GM23248 (cell line): ENCODE data around the gene KLK3. TPM values are rescaled to one million over a fixed set of nuclear protein-coding genes. Genes with fewer than 3 reads are reported as not detected.

Experiments used
- DNase-seq: peaks from one replicate; pipeline ENCODE4 v3.0.0-alpha.2; 2015
- H2AFZ ChIP-seq: fragments of 200-600 bp; sonication (generic); 2 replicates; pipeline ENCODE4 v1.6.1; 2016; ENCODE audit warnings: antibody characterized with exemption
- H3F3A ChIP-seq: fragments of 200-600 bp; sonication (generic); 2 replicates; pipeline ENCODE4 v1.6.1; 2016; ENCODE audit warnings: mild to moderate bottlenecking, antibody characterized with exemption, mixed run types; ENCODE audit not compliant: insufficient read depth
- H3K27ac ChIP-seq: fragments of 200-600 bp; sonication (generic); 2 replicates; pipeline ENCODE4 v1.5.1; 2016; ENCODE audit warnings: mild to moderate bottlenecking
- H3K27me3 ChIP-seq: fragments of 200-600 bp; sonication (generic); replicated peaks from 2 replicates; pipeline ENCODE4 v1.6.1; 2016; ENCODE audit warnings: mild to moderate bottlenecking; ENCODE audit not compliant: insufficient read depth
- H3K36me3 ChIP-seq: fragments of 200-600 bp; sonication (generic); 2 replicates; pipeline ENCODE4 v1.6.1; 2016; ENCODE audit warnings: low read depth, mild to moderate bottlenecking
- H3K4me1 ChIP-seq: fragments of 200-600 bp; sonication (generic); 2 replicates; pipeline ENCODE4 v1.6.1; 2016; ENCODE audit warnings: mild to moderate bottlenecking; ENCODE audit not compliant: insufficient read depth
- H3K4me2 ChIP-seq: fragments of 200-600 bp; sonication (generic); one replicate; pipeline ENCODE4 v1.6.1; 2016; ENCODE audit warnings: mild to moderate bottlenecking; ENCODE audit not compliant: unreplicated experiment
- H3K4me3 ChIP-seq: fragments of 200-600 bp; sonication (generic); 2 replicates; pipeline ENCODE4 v1.5.1; 2016; ENCODE audit warnings: mild to moderate bottlenecking
- H3K79me2 ChIP-seq: fragments of 200-600 bp; sonication (generic); 2 replicates; pipeline ENCODE4 v1.6.1; 2016; ENCODE audit warnings: mild to moderate bottlenecking; ENCODE audit not compliant: insufficient read depth
- H3K9ac ChIP-seq: fragments of 200-600 bp; sonication (generic); 2 replicates; pipeline ENCODE4 v1.6.1; 2016; ENCODE audit warnings: mild to moderate bottlenecking
- H3K9me2 ChIP-seq: fragments of 200-600 bp; sonication (generic); 2 replicates; pipeline ENCODE4 v1.6.1; 2016; ENCODE audit warnings: mixed run types, mild to moderate bottlenecking, moderate library complexity; ENCODE audit not compliant: insufficient read depth
- H3K9me3 ChIP-seq: fragments of 200-600 bp; sonication (generic); one replicate; pipeline ENCODE4 v1.6.1; 2017; ENCODE audit warnings: low read depth
- H4K20me1 ChIP-seq: fragments of 200-600 bp; sonication (generic); 2 replicates; pipeline ENCODE4 v1.6.0; 2016; ENCODE audit not compliant: insufficient read depth
- EZH2 ChIP-seq: fragments of 200-600 bp; sonication (generic); IDR thresholded peaks from 2 replicates; pipeline ENCODE4 v1.6.1; 2018; ENCODE audit warnings: antibody characterized with exemption, mild to moderate bottlenecking; ENCODE audit not compliant: insufficient read depth, poor library complexity, severe bottlenecking
- EZH2phosphoT487 ChIP-seq: fragments of 200-600 bp; sonication (generic); IDR thresholded peaks from 2 replicates; pipeline ENCODE4 v1.6.1; 2018; ENCODE audit warnings: antibody characterized with exemption, moderate library complexity, mild to moderate bottlenecking, low read depth; ENCODE audit not compliant: insufficient read depth
- WGBS, 2 experiments: methylation state at CpG; one replicate each; pipeline ENCODE4 v1.1.6; 2015 to 2017; ENCODE audit warnings: low lambda C conversion rate in 2 of 2, low coverage in 1 of 2; ENCODE audit errors: missing lambda C conversion rate in 2 of 2; 5-methylcytosine and 5-hydroxymethylcytosine counted together
- in situ Hi-C: fragments of 300-500 bp; cut with MboI; formaldehyde crosslinking; loops from 2 replicates; pipeline ENCODE4 v1.15.0; 2020
- polyA plus RNA-seq: library from polyadenylated mRNA; unstranded; fragments of >200 nt; fragmentation: Nextera tagmentation; extraction: Ambion mirVana; gene quantifications from 2 replicates; pipeline ENCODE4 v1.2.1, GENCODE V29; 2016
- total RNA-seq: library from RNA; depleted of rRNA; stranded (reverse); fragments of >200 nt; shearing (Covaris generic); gene quantifications from 2 replicates; pipeline ENCODE4 v1.2.3, GENCODE V29; 2014

The KLK3 gene
- total and polyA plus RNA-seq, 2 experiments from 2014 or later: not detected

DNA sequence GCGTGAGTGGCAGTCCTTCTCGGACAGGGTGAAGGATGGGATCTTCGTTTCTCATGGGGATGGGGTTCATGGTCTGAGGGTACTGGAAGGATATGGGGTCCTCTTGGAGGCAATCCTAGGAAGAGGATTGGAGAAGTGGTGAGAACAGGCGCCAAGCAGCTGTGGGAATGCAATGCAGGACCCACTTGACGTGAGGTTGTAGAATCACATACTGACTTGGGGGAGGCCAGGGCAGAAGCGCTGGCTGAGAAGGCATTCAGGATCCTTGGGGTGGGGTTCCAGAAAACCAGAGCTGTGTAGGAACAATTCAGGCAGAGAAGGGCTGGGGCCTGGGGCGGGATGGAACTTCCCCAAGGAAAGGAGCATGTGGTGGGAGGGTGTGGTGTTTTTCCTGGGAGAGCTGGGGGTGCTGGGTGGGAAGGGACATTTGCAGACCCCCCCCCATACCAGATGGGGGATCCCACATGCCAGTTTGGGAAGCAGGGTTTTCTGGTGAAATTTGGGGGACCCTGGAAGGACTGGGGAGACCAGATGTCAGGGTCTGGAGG is 32.0 kb upstream of the KLK3 start:
- no peak overlapping the region for H3K4me3 ChIP-seq
- H3K9me3 ChIP-seq: no peaks in the 10 kb centered on the region
- TF ChIP-seq EZH2: no peak
- TF ChIP-seq EZH2phosphoT487: no peak
- in situ Hi-C loops: no loop called here
- no peak overlapping the region for H3K9ac ChIP-seq
- no peak for DNase-seq
- no peaks in the 10 kb centered on the region for H4K20me1 ChIP-seq
- H3K4me2 ChIP-seq: no peak overlapping the region
- no peaks in the 10 kb centered on the region for H3K36me3 ChIP-seq
- H3K9me2 ChIP-seq: no peaks in the 10 kb centered on the region
- no peaks in the 10 kb centered on the region for H3K79me2 ChIP-seq
- H3K27me3 ChIP-seq: peaks cover 41% of the 10 kb centered on the region
- 39 to 43% methylated on average over 7 of the region's 7 CpGs for WGBS, 2 experiments
- H3F3A ChIP-seq: no peaks in the 10 kb centered on the region
- H3K27ac ChIP-seq: no peak overlapping the region
- no peak overlapping the region for H2AFZ ChIP-seq
- no peaks in the 10 kb centered on the region for H3K4me1 ChIP-seq

GRCh38 chr19:50823389-50824042 is 31.2 kb upstream of the KLK3 start, which contains the start of gene KLK1:
Gene KLK1 (minus strand): TSS chr19:50823787. CDS start chr19:50823748, 39 bp downstream.
- Histone ChIP-seq H3K27me3 (peaks cover 37% of the 10 kb centered on the region), H3K4me1 (no peaks in the 10 kb centered on the region), H4K20me1 (no peaks in the 10 kb centered on the region), H3K9ac (no peak within 1 kb of the TSS), H3K9me3 (no peaks in the 10 kb centered on the region), H3K4me2 (no peak within 1 kb of the TSS), H3F3A (no peaks in the 10 kb centered on the region), H3K36me3 (no peaks in the 10 kb centered on the region), H2AFZ (no peak within 1 kb of the TSS), H3K79me2 (no peaks in the 10 kb centered on the region), H3K4me3 (no peak within 1 kb of the TSS), H3K9me2 (no peaks in the 10 kb centered on the region), H3K27ac (no peak within 1 kb of the TSS)
- in situ Hi-C loops: no loop called here
- no peak for DNase-seq
- TF ChIP-seq EZH2phosphoT487 (no peak), EZH2 (no peak)
- 27 to 31% methylated on average over 10 to 14 of the region's 14 CpGs for WGBS, 2 experiments

DNA sequence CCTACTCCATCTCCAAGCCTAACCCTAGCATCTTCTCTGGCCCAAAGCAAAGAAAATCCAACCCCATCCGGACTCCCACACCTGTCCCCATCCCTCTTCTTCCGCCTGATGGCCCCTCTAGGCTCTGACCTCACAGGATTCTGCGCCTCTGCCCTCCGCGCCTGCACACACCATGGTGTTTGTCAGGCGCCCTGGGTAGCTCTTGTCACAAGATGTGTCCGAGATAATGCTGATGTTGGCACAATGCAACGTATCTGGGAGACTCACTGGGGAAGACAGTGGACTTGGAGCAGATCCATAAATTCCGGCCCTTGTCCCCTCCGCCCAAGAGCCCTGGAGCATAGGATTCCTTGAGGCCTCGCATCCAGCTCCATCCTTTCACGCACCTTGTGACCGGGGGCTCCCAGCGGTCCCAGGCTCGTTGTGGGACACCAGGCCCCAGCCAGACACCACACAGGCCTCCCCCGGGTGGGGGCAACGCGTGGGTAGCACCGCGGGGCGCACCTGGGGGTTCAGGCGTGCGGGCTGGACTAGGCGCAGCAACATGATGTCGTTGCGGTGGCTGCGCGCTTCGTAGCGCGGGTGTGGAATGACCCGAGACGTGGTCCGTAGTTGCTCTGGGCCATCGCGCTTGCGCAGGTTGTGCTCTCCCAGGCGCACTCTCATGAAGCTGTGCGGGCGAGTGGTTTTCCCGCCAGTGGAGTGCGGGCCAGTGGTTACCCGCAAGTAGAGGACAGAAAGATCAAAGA is 28.0 kb upstream of the KLK3 start:
- TF ChIP-seq EZH2 (no peak), EZH2phosphoT487 (no peak)
- Histone ChIP-seq H3K27me3 (peaks cover 11% of the 10 kb centered on the region; the same call in 1 of the 2 replicates), H3K9me2 (no peaks in the 10 kb centered on the region), H3K79me2 (no peaks in the 10 kb centered on the region), H3K27ac (no peak overlapping the region), H4K20me1 (no peaks in the 10 kb centered on the region), H3F3A (no peaks in the 10 kb centered on the region), H3K36me3 (no peaks in the 10 kb centered on the region), H3K4me1 (no peaks in the 10 kb centered on the region), H3K4me3 (no peak overlapping the region), H3K4me2 (no peak overlapping the region), H3K9ac (no peak overlapping the region), H3K9me3 (no peaks in the 10 kb centered on the region), H2AFZ (no peak overlapping the region)
- in situ Hi-C loops: no loop called here
- 61 to 67% methylated on average over 40 to 43 of the region's 43 CpGs for WGBS, 2 experiments
- DNase-seq: no peak

GRCh38 chr19:50827476-50827875 is 27.2 kb upstream of the KLK3 start:
- no peak overlapping the region for H3K27ac ChIP-seq
- 56 to 65% methylated on average over 14 of the region's 14 CpGs for WGBS, 2 experiments
- no peak overlapping the region for H3K4me2 ChIP-seq
- no peaks in the 10 kb centered on the region for H3K4me1 ChIP-seq
- H3K36me3 ChIP-seq: no peaks in the 10 kb centered on the region
- H4K20me1 ChIP-seq: no peaks in the 10 kb centered on the region
- in situ Hi-C loops: no loop called here
- TF ChIP-seq EZH2: no peak
- TF ChIP-seq EZH2phosphoT487: no peak
- H3K9ac ChIP-seq: no peak overlapping the region
- no peak overlapping the region for H2AFZ ChIP-seq
- H3K4me3 ChIP-seq: no peak overlapping the region
- no peaks in the 10 kb centered on the region for H3F3A ChIP-seq
- DNase-seq: no peak
- no peaks in the 10 kb centered on the region for H3K9me2 ChIP-seq
- no peaks in the 10 kb centered on the region for H3K79me2 ChIP-seq
- no peaks in the 10 kb centered on the region for H3K9me3 ChIP-seq
- H3K27me3 ChIP-seq: peaks cover 6% of the 10 kb centered on the region; the same call in 1 of the 2 replicates
